ENCODE data around the gene CD14.
"Not testable (repeated sequence)": the region's sequence is repeated elsewhere in the genome, so short reads cannot be mapped to it uniquely, and the experiment has no call there.

Gene CD14

GRCh38 chr5:140647042-140647419 is 14.1 kb upstream of the CD14 start:
- peak overlapping the region; percentile 99 for H3K27ac Mint-ChIP-seq
- H3K4me1 Mint-ChIP-seq: peaks cover 20 to 45% of the 10 kb centered on the region in 2 donors
- H3K36me3 Mint-ChIP-seq: peaks cover 42 to 51% of the 10 kb centered on the region in 2 donors
- H3K27me3 Mint-ChIP-seq: no peaks in the 10 kb centered on the region
- peak overlapping the region; percentile 91 to 100 for H3K4me3 Mint-ChIP-seq
- DNase-seq (no peak), ATAC-seq (replicated peaks) (peak in 1 of 2 donors; percentile 29)
- no peaks in the 10 kb centered on the region for H3K9me3 Mint-ChIP-seq

DNA sequence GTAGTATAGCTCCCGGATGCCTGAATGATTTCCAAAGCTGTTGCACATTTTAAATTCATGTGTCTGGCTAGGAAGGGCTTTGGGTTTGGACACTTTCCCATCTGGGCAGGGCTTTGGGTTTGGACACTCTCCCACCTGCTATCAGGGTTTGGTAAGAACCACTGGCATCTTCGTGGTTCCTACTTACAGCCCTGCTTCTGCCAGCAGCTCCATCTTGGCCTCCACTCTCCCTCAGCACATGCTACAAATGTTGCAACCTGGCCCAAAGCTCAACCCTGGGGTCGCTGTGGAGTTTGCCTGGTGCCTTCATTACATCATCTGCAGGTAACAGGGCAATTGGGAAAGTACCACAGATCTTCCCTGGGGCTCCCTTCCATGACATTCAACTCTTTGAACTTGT is 9.7 kb upstream of the CD14 start:
- Mint-ChIP-seq H3K4me3 (no peak overlapping the region), H3K27me3 (no peaks in the 10 kb centered on the region), H3K36me3 (peaks cover 36 to 37% of the 10 kb centered on the region in 2 donors), H3K27ac (no peak overlapping the region), H3K9me3 (no peaks in the 10 kb centered on the region), H3K4me1 (peaks cover 31 to 66% of the 10 kb centered on the region in 2 donors)
- ATAC-seq (replicated peaks): no peak
- DNase-seq: no peak

DNA sequence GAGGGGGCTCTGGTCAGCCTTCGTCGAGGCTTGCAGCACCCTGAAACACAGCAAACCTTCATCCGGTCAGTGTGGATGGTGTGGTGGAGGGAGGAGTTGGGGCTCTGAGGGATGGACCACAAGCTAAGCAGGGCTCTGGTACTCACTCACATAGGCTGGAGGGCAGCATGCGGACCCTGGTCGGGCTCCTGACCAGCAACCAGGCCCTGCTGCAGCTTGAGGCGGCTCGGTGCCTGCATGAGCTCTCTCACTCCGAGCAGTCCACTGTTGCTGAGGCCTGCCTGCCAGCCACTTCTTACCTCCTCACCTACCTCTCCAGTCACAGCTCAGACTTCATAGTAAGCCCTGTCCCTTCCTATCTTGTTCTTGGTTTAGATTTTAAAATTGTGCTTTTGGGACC is 8.7 kb upstream of the CD14 start:
- Mint-ChIP-seq H3K27ac (no peak overlapping the region), H3K36me3 (peaks cover 34 to 36% of the 10 kb centered on the region in 2 donors), H3K9me3 (no peaks in the 10 kb centered on the region), H3K27me3 (no peaks in the 10 kb centered on the region), H3K4me3 (no peak overlapping the region), H3K4me1 (peaks cover 32 to 66% of the 10 kb centered on the region in 2 donors)
- ATAC-seq (replicated peaks) (no peak), DNase-seq (no peak)

- peak; percentile 89 to 95 for ATAC-seq (replicated peaks)
- Mint-ChIP-seq H3K27me3 (no peaks in the 10 kb centered on the region), H3K4me3 (peak within 1 kb of the TSS; percentile 81 to 89), H3K27ac (peak within 1 kb of the TSS; percentile 90), H3K4me1 (peaks cover 23 to 49% of the 10 kb centered on the region in 2 donors), H3K9me3 (no peaks in the 10 kb centered on the region), H3K36me3 (peaks cover 22 to 29% of the 10 kb centered on the region in 2 donors)
- DNase-seq: peak; percentile 91
These were observed 6.4 kb upstream of the CD14 start, which contains the start of gene TMCO6 for GRCh38 chr5:140639148-140639981. TMCO6 (plus strand) TSS chr5:140639451; CDS start chr5:140639528, 77 bp downstream.

DNA sequence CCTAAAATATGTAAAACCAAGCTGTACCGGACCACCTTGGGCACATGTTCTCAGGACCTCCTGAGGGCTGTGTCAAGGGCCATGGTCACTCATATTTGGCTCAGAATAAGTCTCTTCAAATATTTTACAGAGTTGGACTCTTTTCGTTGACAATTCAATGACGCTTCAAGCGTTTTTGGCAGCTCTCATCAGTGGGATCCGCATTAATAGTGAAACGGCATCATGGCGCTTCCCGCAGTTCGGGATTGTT is 5.8 kb upstream of the CD14 start:
- peak overlapping the region; percentile 90 for H3K27ac Mint-ChIP-seq
- not testable (repeated sequence) for DNase-seq; H3K9me3 Mint-ChIP-seq; H3K27me3 Mint-ChIP-seq; ATAC-seq (replicated peaks)
- H3K36me3 Mint-ChIP-seq: peaks cover 18 to 27% of the 10 kb centered on the region in 2 donors
- peaks cover 23 to 54% of the 10 kb centered on the region in 2 donors for H3K4me1 Mint-ChIP-seq
- peak overlapping the region; percentile 81 to 89 for H3K4me3 Mint-ChIP-seq

DNA sequence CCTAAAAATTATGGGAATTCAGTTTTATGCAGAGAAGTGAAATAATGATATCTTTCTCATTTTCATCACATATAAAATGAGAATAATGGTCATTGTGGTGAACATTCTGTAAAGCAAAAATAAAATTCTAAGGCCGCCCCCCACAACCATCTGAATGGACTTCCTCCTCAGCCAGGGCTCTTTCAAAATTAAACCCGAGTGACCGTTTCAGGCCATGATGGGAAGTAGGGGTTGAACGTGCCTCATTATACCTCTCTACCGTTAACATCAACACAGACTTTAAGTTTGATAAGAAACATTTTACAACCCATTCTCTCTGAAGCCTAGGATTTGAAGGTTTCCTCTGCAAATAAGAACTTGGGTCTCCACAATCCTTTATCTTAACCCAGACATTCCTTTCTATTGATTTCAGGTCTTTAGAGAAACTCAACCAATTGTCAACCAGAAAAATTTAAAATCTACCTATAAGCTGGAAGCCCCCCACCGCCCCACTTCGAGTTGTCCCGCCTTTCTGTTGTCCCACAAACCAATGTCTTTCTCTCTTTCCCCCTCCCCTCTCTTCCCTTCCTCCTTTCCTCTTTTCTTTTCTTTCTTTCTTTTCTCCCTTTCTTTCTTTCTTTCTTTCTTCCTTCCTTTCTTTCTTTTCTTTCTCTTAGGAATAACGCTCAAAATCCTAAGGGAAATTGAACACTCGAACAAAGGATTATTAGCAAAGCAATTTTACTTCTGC is 4.6 kb upstream of the CD14 start:
- H3K27me3 Mint-ChIP-seq: peaks cover under 1 to 9% of the 10 kb centered on the region in 2 donors
- no peak for ATAC-seq (replicated peaks)
- peaks cover 11 to 18% of the 10 kb centered on the region in 2 donors for H3K36me3 Mint-ChIP-seq
- no peak overlapping the region for H3K4me3 Mint-ChIP-seq
- H3K4me1 Mint-ChIP-seq: peaks cover 32 to 54% of the 10 kb centered on the region in 2 donors
- no peak overlapping the region for H3K27ac Mint-ChIP-seq
- no peak for DNase-seq
- no peaks in the 10 kb centered on the region for H3K9me3 Mint-ChIP-seq

DNA sequence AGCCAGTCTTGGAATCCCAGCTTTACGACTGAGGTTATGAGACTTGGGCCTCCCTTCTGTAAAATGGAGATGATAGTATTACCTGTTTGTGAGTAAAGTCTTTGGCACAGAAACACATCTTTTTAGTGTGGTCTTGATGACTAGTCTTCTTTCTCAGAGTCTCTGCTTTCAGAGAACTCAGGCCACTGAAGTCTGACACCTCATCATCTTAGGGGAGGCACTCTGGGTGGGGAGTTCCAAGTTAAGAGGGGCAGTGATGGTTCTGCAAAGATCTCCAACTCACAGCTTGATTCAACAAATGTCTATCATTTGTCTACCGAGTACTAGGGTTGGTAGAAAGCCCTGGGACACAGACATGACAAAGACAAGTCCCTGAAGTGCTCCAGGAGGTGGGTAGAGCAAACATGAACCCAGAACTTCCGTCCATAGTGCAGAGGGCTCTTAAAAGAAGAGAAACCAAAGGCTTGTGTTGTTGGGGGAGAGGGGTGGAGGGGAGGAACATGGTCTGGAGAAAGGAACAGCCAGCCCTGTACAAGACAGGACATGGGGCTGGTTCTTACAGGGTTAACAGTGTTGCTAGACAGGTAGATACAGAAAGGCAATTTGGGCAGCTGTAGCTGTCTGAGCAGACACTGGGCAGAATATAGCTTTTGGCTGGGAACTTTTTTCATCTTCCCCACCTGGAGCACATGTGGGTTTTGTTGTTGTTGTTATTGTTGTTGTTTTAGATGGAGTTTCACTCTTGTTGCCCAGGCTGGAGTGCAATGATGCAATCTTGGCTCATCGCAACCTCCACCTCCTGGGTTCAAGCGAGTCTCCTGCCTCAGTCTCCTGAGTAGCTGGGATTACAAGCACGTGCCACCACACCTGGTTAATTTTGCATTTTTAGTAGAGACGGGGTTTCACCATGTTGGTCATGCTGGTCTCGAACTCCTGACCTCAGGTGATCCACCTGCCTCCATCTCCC is 2.6 kb upstream of the CD14 start:
- Mint-ChIP-seq H3K4me1 (peaks cover 26 to 44% of the 10 kb centered on the region in 2 donors), H3K36me3 (peaks cover 0 to 2% of the 10 kb centered on the region in 2 donors), H3K27ac (no peak overlapping the region), H3K4me3 (no peak overlapping the region), H3K9me3 (no peaks in the 10 kb centered on the region), H3K27me3 (peaks cover 17 to 26% of the 10 kb centered on the region in 2 donors)
- ATAC-seq (replicated peaks): no peak
- DNase-seq: no peak

DNA sequence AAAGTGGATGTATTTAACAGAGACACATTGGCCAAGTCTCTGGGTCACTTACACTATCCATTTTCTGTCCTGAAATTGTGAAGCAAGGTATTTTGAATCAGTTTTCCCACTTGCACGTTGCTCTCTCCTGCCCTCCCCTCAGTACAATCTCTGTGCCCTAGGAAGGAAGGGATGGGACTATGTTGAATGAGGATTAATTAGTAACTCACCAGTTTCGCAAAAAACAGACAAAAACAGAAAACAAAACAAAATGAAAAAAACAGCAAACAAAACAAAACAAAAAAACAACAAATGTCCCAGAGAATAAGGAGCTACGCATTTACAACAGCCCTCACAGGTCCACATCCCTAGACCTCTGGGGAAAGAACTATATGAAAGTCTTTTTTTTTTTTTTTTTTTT is 1.1 kb upstream of the CD14 start:
- no peaks in the 10 kb centered on the region for H3K36me3 Mint-ChIP-seq
- peaks cover 22 to 34% of the 10 kb centered on the region in 2 donors for H3K4me1 Mint-ChIP-seq
- H3K27me3 Mint-ChIP-seq: peaks cover 17 to 27% of the 10 kb centered on the region in 2 donors
- no peak for ATAC-seq (replicated peaks)
- H3K27ac Mint-ChIP-seq: no peak overlapping the region
- H3K9me3 Mint-ChIP-seq: no peaks in the 10 kb centered on the region
- no peak for DNase-seq
- no peak overlapping the region for H3K4me3 Mint-ChIP-seq

DNA sequence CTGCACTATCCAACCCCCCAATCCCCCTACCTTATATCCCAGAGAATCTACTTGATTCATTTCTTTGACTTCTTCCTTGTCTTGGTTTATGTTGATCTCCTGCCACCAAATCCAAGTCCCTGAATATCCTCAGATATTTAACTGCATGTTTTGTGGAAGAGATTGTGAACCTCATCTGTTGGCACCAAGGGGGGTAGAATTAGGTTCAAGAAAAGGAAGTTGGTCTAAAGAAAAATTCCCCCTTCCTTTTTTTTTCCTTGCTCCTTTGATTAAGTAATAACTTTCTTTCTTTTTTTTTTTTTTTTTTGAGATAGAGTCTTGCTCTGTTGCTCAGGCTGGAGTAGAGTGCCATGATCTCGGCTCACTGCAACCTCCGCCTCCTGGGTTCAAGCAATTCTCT is 526 bp upstream of the CD14 start:
- Mint-ChIP-seq H3K27ac (no peak overlapping the region), H3K27me3 (peaks cover 17 to 28% of the 10 kb centered on the region in 2 donors), H3K4me1 (peaks cover 20 to 28% of the 10 kb centered on the region in 2 donors), H3K4me3 (peak overlapping the region; percentile 83 to 89), H3K36me3 (no peaks in the 10 kb centered on the region), H3K9me3 (no peaks in the 10 kb centered on the region)
- ATAC-seq (replicated peaks) (no peak), DNase-seq (no peak)

GRCh38 chr5:140632366-140633020 is 482 bp downstream of the CD14 start:
- Mint-ChIP-seq H3K9me3 (no peaks in the 10 kb centered on the region), H3K36me3 (no peaks in the 10 kb centered on the region), H3K4me1 (peaks cover 20 to 26% of the 10 kb centered on the region in 2 donors), H3K27me3 (peaks cover 23 to 38% of the 10 kb centered on the region in 2 donors), H3K4me3 (peak overlapping the region; percentile 83 to 89), H3K27ac (peak overlapping the region; percentile 80)
- ATAC-seq (replicated peaks) (peak; percentile 75 to 80), DNase-seq (peak; percentile 32)

DNA sequence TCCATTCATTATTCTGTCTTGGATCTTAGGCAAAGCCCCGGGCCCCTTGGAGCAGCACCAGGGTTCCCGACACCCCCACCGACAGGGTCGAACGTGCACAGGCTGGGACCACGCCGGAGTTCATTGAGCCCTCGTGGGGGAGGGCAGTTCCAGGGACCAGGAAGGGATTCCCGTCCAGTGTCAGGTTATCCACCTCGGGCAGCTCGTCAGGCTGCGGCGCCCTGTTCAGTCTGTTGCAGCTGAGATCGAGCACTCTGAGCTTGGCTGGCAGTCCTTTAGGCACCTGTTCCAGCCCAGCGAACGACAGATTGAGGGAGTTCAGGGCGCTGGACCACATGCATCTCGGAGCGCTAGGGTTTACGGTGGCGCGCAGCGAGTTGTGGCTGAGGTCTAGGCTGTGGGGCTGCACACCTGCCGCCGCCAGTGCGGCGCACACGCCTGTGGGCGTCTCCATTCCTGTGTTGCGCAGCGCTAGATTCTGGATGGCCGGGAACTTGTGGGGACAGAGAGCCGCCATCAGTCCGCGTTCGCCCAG is 1.1 kb downstream of the CD14 start:
- Mint-ChIP-seq H3K4me1 (peaks cover 19 to 26% of the 10 kb centered on the region in 2 donors), H3K27ac (peak overlapping the region; percentile 80), H3K4me3 (peak overlapping the region; percentile 83 to 89), H3K36me3 (no peaks in the 10 kb centered on the region), H3K9me3 (no peaks in the 10 kb centered on the region), H3K27me3 (peaks cover 26 to 42% of the 10 kb centered on the region in 2 donors)
- ATAC-seq (replicated peaks) (peak; percentile 61 to 64), DNase-seq (no peak)

DNA sequence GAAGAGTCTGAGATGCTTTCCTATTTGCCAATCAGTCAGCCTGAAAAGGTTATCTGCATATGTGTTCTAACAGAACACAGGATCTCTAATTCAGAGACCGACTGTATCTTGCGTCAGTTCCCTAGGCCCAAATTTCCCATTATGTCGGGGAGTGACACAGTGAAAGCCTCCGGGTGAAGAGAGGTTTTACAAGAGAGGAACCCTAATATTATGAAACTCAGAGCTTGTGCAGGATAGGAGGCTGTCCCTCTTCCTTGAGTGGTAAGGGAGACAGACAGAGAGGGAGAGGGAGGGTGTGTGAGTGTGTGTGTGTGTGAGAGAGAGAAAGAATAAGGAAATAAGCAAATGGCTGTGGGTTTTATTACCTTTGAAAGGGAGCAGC is 1.9 kb downstream of the CD14 start:
- Mint-ChIP-seq H3K27ac (no peak overlapping the region), H3K36me3 (no peaks in the 10 kb centered on the region), H3K4me3 (no peak overlapping the region), H3K9me3 (no peaks in the 10 kb centered on the region), H3K4me1 (peaks cover 18 to 26% of the 10 kb centered on the region in 2 donors), H3K27me3 (peaks cover 28 to 47% of the 10 kb centered on the region in 2 donors)
- ATAC-seq (replicated peaks) (no peak), DNase-seq (no peak)

DNA sequence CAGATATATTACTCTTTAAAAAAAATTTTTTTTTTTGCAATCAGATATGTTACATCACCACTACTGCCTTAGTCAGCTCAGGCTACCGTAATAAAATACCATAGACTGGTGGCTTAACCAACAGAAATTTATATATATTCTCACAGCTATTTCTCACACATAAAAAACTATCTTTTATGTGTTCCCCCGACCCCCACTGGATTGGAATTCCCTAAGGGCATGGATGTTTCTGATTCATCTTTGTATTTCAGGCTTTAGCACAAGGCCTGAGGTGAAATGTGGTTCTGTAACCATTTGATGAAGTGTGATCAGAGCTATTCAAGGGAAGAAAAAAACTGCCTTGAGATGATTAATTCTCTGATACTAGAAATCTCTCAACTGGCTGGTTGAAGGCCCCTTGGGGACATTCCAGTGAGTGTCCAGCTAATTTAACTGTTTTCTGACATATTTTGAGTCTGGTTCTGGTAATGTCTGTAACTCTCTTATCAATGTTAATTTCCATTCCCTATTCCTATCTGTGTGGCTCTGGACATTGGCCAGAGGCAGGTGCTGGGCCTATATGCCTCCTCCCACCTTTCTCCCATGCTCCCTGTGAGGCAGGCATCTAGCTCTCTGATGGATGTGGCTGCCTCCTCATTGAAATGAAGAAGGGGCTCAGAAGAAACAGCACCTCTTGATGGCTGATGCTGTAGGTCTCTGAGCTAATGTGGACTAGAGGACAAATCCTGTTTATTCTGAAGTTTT is 2.5 kb downstream of the CD14 start:
- ATAC-seq (replicated peaks): no peak
- DNase-seq: no peak
- Mint-ChIP-seq H3K4me3 (no peak overlapping the region), H3K27ac (no peak overlapping the region), H3K36me3 (no peaks in the 10 kb centered on the region), H3K4me1 (peaks cover 18 to 26% of the 10 kb centered on the region in 2 donors), H3K27me3 (peaks cover 29 to 52% of the 10 kb centered on the region in 2 donors), H3K9me3 (no peaks in the 10 kb centered on the region)

Data from stimulated activated naive B cell treated with anti-CD40 and anti-IgM and Interleukin-4, amounts not matched to agents 10 μg/mL and 1 μg/mL and 100 μg/mL, for 72 hours (primary cell).